Suprapubic skin (tissue), 4 donors: ENCODE results near the gene ZKSCAN1. TPM values are rescaled to one million over a fixed set of nuclear protein-coding genes. Genes with fewer than 3 reads are reported as not detected.

Experiments
- DNase-seq, 2 donors: peaks; one replicate each; pipeline ENCODE4 v3.0.0-alpha.2; 2019; ENCODE audit warnings: low spot score in 2 of 2
- H3K27ac ChIP-seq: fragments of 200-600 bp; sonication (generic); one replicate; pipeline ENCODE4 v1.5.1; 2019
- H3K27me3 ChIP-seq: fragments of 200-600 bp; sonication (generic); one replicate; pipeline ENCODE4 v1.5.1; 2019
- H3K36me3 ChIP-seq: fragments of 200-600 bp; sonication (generic); one replicate; pipeline ENCODE4 v1.5.1; 2019
- H3K4me1 ChIP-seq: fragments of 200-600 bp; sonication (generic); one replicate; pipeline ENCODE4 v1.5.1; 2019
- H3K4me3 ChIP-seq: fragments of 200-600 bp; sonication (generic); one replicate; pipeline ENCODE4 v1.5.1; 2019; ENCODE audit warnings: mild to moderate bottlenecking
- H3K9me3 ChIP-seq: fragments of 200-600 bp; sonication (generic); one replicate; pipeline ENCODE4 v1.5.1; 2019
- EP300 ChIP-seq: sonication (generic); formaldehyde crosslinking; IDR thresholded peaks from one replicate; pipeline ENCODE4 v1.6.1; 2017; ENCODE audit warnings: antibody characterized with exemption
- POLR2A ChIP-seq, 2 donors: fragments of 450-650 bp; IDR thresholded peaks; one replicate each; pipeline ENCODE4 v1.6.1; 2017; ENCODE audit warnings: antibody characterized with exemption in 2 of 2, mild to moderate bottlenecking in 2 of 2, moderate library complexity in 2 of 2
- POLR2AphosphoS5 ChIP-seq, 3 donors: sonication (generic); formaldehyde crosslinking; IDR thresholded peaks; one replicate each; pipeline ENCODE4 v1.6.1; 2017; ENCODE audit warnings: antibody characterized with exemption in 3 of 3
- WGBS: methylation state at CpG from one replicate; pipeline ENCODE4 v1.1.5; 2018; 5-methylcytosine and 5-hydroxymethylcytosine counted together
- total RNA-seq, 4 donors: library from RNA; depleted of rRNA; stranded (reverse); fragments of >200 nt; gene quantifications; one replicate each; pipeline ENCODE4 v1.1.0, GENCODE V29; 2016
- TF ChIP-seq, protein P1 (sequence below), 2 donors: fragments of 200-600 bp in 1 of 2; fragments of 450-650 bp in 1 of 2; sonication (generic) in 1 of 2; IDR thresholded peaks; one replicate each; pipeline ENCODE4 v1.5.1; 2016 to 2019; ENCODE audit warnings: antibody characterized with exemption in 2 of 2, mild to moderate bottlenecking in 1 of 2, moderate library complexity in 1 of 2

ZKSCAN1 gene
- total RNA-seq, 4 donors from 2014 or later: 50.5 to 106 (median 66.4) TPM

DNA sequence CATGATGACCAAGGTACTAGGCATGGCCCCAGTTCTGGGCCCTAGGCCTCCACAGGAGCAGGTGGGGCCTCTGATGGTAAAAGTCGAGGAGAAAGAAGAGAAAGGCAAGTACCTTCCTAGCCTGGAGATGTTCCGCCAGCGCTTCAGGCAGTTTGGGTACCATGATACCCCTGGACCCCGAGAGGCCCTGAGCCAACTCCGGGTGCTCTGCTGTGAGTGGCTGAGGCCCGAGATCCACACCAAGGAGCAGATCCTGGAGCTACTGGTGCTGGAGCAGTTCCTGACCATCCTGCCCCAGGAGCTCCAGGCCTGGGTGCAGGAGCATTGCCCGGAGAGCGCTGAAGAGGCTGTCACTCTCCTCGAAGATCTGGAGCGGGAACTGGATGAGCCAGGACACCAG, 41.6 kb downstream of the ZKSCAN1 start:
- H3K36me3 ChIP-seq: peaks cover 48% of the 10 kb centered on the region
- WGBS: 94% methylated on average over 10 of the region's 10 CpGs

DNA sequence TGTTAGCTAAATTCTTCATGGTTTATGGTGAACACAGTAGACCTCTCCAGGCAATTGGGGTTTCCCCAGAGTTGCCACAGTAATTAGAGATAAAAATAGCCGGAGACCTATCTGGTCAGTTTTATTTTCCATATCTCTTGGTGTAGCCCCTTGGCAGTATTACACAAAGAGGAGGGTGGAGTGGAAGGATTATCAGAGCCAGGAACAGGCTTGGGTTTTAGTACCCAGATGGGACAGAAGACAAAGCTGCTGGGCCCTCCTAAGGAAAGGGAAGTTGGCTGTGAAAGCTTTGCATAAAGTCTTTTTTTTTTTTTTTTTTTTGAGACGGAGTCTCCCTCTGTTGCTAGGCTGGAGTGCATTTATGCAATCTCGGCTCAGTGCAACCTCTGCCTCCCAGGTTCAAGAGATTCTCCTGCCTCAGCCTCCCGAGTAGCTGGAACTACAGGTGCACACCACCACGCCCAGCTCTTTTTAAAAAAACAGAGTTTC, 43.9 kb downstream of the ZKSCAN1 start:
- TF ChIP-seq POLR2AphosphoS5 (IDR thresholded peaks at IDR 0.05): no peak
- TF ChIP-seq, protein P1, sequence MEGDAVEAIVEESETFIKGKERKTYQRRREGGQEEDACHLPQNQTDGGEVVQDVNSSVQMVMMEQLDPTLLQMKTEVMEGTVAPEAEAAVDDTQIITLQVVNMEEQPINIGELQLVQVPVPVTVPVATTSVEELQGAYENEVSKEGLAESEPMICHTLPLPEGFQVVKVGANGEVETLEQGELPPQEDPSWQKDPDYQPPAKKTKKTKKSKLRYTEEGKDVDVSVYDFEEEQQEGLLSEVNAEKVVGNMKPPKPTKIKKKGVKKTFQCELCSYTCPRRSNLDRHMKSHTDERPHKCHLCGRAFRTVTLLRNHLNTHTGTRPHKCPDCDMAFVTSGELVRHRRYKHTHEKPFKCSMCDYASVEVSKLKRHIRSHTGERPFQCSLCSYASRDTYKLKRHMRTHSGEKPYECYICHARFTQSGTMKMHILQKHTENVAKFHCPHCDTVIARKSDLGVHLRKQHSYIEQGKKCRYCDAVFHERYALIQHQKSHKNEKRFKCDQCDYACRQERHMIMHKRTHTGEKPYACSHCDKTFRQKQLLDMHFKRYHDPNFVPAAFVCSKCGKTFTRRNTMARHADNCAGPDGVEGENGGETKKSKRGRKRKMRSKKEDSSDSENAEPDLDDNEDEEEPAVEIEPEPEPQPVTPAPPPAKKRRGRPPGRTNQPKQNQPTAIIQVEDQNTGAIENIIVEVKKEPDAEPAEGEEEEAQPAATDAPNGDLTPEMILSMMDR (IDR thresholded peaks at IDR 0.05): no peak
- TF ChIP-seq EP300: no peak
- TF ChIP-seq POLR2A (IDR thresholded peaks at IDR 0.05): no peak
- Histone ChIP-seq H3K27ac (no peak overlapping the region), H3K9me3 (no peaks in the 10 kb centered on the region), H3K4me3 (no peak overlapping the region), H3K4me1 (no peaks in the 10 kb centered on the region), H3K36me3 (peaks cover 64% of the 10 kb centered on the region), H3K27me3 (no peaks in the 10 kb centered on the region)
- 95% methylated on average over 5 of the region's 5 CpGs for WGBS
- no peak for DNase-seq

More for the DNA sequence above, 41.6 kb downstream of the ZKSCAN1 start:
- TF ChIP-seq, protein P1 (IDR thresholded peaks at IDR 0.05): no peak
- no peak for TF ChIP-seq POLR2AphosphoS5 (IDR thresholded peaks at IDR 0.05)
- no peak for TF ChIP-seq POLR2A (IDR thresholded peaks at IDR 0.05)
- TF ChIP-seq EP300: no peak
- H3K4me1 ChIP-seq: peaks cover 3% of the 10 kb centered on the region
- no peaks in the 10 kb centered on the region for H3K9me3 ChIP-seq
- H3K27me3 ChIP-seq: no peaks in the 10 kb centered on the region
- DNase-seq: no peak
- H3K27ac ChIP-seq: no peak overlapping the region
- H3K4me3 ChIP-seq: no peak overlapping the region

DNA sequence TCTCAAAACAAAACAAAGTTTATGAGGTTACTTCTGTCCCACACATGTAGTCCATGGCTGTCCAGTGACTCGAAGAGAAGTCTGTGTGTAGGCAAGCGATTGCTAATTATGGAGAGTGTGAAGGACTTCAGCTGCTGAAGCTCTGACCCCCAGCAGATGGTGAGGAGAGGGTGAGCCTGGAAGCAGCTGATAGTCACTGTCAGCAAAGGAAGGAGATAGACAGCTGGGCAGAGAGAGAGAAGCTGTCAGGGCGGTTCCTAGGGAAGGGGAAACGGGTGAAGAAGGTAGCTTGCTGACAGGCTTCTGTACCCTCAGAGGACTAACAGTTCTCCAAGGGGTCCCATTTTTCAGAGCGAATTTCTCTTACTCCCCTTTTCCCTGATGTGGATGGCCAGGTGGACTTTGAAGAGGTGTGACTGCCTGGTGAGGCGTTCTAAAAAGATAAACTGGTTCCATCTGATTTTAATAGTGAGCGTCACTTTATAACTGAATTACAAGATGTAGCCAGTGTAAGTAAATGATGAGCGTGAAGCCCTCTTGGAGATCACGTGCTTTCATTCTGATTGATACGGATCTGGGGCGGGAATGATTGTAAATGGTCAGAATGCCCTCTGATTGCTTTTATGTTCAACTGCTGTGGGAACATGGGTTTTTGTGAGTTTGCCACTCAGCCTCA, 46.3 kb downstream of the ZKSCAN1 start:
- Histone ChIP-seq H3K4me1 (peaks cover 12% of the 10 kb centered on the region), H3K4me3 (no peak overlapping the region), H3K36me3 (peaks cover 69% of the 10 kb centered on the region), H3K27me3 (no peaks in the 10 kb centered on the region), H3K9me3 (no peaks in the 10 kb centered on the region), H3K27ac (no peak overlapping the region)
- no peak for DNase-seq
- 93% methylated on average over 11 of the region's 11 CpGs for WGBS
- TF ChIP-seq POLR2AphosphoS5 (IDR thresholded peaks at IDR 0.05) (no peak), POLR2A (IDR thresholded peaks at IDR 0.05) (no peak), EP300 (no peak)
- TF ChIP-seq, protein P1 (IDR thresholded peaks at IDR 0.05): no peak

DNA sequence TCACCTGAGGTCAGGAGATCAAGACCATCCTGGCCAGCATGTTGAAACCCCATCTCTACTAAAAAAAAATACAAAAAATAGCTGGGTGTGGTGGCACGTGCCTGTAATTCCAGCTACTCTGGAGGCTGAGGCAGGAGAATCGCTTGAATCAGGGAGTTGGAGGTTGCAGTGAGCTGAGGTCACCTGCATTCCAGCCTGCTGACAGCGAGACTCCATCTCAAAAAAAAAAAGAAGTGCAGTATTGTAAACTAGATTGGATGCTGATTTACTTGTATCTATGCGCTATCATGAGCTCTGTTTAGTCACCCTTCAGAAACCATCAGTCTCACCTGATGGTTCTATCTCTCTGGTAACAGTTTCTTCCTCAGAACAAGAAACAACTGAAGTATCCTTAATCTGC, 48.0 kb downstream of the ZKSCAN1 start:
- TF ChIP-seq, protein P1 (IDR thresholded peaks at IDR 0.05): no peak
- no peak for TF ChIP-seq POLR2AphosphoS5 (IDR thresholded peaks at IDR 0.05)
- no peak for TF ChIP-seq POLR2A (IDR thresholded peaks at IDR 0.05)
- TF ChIP-seq EP300: no peak
- Histone ChIP-seq H3K9me3 (no peaks in the 10 kb centered on the region), H3K27me3 (no peaks in the 10 kb centered on the region), H3K27ac (no peak overlapping the region), H3K4me3 (no peak overlapping the region), H3K4me1 (peaks cover 12% of the 10 kb centered on the region), H3K36me3 (peaks cover 61% of the 10 kb centered on the region)
- DNase-seq: no peak
- WGBS: 90% methylated on average over 4 of the region's 4 CpGs

DNA sequence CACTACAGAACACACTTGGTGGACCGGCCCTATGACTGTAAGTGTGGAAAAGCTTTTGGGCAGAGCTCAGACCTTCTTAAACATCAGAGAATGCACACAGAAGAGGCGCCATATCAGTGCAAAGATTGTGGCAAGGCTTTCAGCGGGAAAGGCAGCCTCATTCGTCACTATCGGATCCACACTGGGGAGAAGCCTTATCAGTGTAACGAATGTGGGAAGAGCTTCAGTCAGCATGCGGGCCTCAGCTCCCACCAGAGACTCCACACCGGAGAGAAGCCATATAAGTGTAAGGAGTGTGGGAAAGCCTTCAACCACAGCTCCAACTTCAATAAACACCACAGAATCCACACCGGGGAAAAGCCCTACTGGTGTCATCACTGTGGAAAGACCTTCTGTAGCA, 48.8 kb downstream of the ZKSCAN1 start:
- Histone ChIP-seq H3K27me3 (no peaks in the 10 kb centered on the region), H3K36me3 (peaks cover 60% of the 10 kb centered on the region), H3K9me3 (no peaks in the 10 kb centered on the region), H3K27ac (no peak overlapping the region), H3K4me3 (no peak overlapping the region), H3K4me1 (peaks cover 12% of the 10 kb centered on the region)
- TF ChIP-seq POLR2A (IDR thresholded peaks at IDR 0.05) (no peak), POLR2AphosphoS5 (IDR thresholded peaks at IDR 0.05) (no peak)
- TF ChIP-seq, protein P1 (IDR thresholded peaks at IDR 0.05): no peak
- no peak for DNase-seq
- 96% methylated on average over 9 of the region's 9 CpGs for WGBS
